DOHH2 (cell line): ENCODE results near the gene PDXK.

Experiments
- EZH2phosphoT487 ChIP-seq: fragments of 200-600 bp; sonication (generic); IDR thresholded peaks from 2 replicates; pipeline ENCODE4 v1.6.1; 2017; ENCODE audit warnings: borderline replicate concordance, mild to moderate bottlenecking, antibody characterized with exemption, low read length, moderate library complexity, mixed read lengths
- TF ChIP-seq, protein P1 (sequence below): fragments of 200-600 bp; sonication (generic); IDR thresholded peaks from one replicate; pipeline ENCODE4 v1.5.1; 2014; ENCODE audit warnings: antibody characterized with exemption, mild to moderate bottlenecking, low read depth, low read length; ENCODE audit not compliant: poor library complexity, severe bottlenecking

DNA sequence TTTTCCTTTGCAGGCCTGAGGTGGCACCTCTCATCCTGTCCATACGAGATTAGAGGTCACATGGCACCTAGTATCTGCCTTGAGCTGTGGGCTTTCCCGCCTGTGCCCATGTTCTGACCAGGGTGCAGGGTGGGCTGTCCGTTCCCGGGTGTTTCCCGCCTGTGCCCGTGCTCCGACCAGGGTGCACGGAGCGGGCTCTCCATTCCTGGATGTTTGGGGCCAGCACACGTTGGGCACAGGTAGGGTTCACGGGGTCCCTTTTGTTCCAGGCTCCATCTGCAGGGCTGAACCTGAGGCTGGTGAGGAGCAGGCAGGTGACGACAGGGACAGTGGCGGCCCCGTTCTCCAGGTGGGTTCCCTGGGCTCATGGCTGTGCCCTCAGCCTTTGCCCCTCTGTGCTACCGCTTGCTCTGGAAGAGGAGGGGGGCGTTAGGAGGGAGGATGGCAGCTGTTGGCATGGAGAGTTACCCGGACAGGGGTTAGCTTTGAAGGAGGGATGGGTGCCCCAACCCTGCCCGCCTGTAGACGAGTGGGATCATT, 80.4 kb downstream of the PDXK start:
- TF ChIP-seq, protein P1, sequence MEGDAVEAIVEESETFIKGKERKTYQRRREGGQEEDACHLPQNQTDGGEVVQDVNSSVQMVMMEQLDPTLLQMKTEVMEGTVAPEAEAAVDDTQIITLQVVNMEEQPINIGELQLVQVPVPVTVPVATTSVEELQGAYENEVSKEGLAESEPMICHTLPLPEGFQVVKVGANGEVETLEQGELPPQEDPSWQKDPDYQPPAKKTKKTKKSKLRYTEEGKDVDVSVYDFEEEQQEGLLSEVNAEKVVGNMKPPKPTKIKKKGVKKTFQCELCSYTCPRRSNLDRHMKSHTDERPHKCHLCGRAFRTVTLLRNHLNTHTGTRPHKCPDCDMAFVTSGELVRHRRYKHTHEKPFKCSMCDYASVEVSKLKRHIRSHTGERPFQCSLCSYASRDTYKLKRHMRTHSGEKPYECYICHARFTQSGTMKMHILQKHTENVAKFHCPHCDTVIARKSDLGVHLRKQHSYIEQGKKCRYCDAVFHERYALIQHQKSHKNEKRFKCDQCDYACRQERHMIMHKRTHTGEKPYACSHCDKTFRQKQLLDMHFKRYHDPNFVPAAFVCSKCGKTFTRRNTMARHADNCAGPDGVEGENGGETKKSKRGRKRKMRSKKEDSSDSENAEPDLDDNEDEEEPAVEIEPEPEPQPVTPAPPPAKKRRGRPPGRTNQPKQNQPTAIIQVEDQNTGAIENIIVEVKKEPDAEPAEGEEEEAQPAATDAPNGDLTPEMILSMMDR: no peak
- TF ChIP-seq EZH2phosphoT487: no peak
